GM19035 (cell line): ENCODE measurements around the gene CFDP1.

Experiments
- ATAC-seq: cut with Tn5 transposase; IDR thresholded peaks from one replicate; pipeline ENCODE4 v1.9.1; 2021; ENCODE audit not compliant: unreplicated experiment

The CFDP1 gene

GRCh38 chr16:75432828-75433731 is at the start of gene CFDP1:
CFDP1 (minus strand) TSS chr16:75433503; CDS start chr16:75433352, 151 bp downstream.
- peak; percentile 94 for ATAC-seq

- ATAC-seq = no peak
Observed at GRCh38 chr16:75482434-75483205, 49.3 kb upstream of the CFDP1 start.

GRCh38 chr16:75481475-75481874 is 48.2 kb upstream of the CFDP1 start:
- no peak for ATAC-seq

GRCh38 chr16:75479421-75479990 is 46.2 kb upstream of the CFDP1 start:
- ATAC-seq = no peak

- no peak for ATAC-seq
Observed at GRCh38 chr16:75478480-75479345, 45.4 kb upstream of the CFDP1 start.

- no peak for ATAC-seq
Observed at GRCh38 chr16:75477680-75478473, 44.6 kb upstream of the CFDP1 start.

GRCh38 chr16:75476817-75477216 is 43.5 kb upstream of the CFDP1 start:
- no peak for ATAC-seq

GRCh38 chr16:75475420-75475847 is 42.1 kb upstream of the CFDP1 start:
- no peak for ATAC-seq

GRCh38 chr16:75472908-75473877 is 39.9 kb upstream of the CFDP1 start:
- no peak for ATAC-seq

- peak; percentile 94 for ATAC-seq
Observed at GRCh38 chr16:75471723-75472633, 38.7 kb upstream of the CFDP1 start.

- no peak for ATAC-seq
Observed at GRCh38 chr16:75466760-75467159, 33.5 kb upstream of the CFDP1 start.

GRCh38 chr16:75464122-75464918 is 31.0 kb upstream of the CFDP1 start, which contains the start of gene TMEM170A:
TMEM170A (minus strand) TSS chr16:75464689; CDS start chr16:75464600, 89 bp downstream.
- ATAC-seq = peak; percentile 94

- peak; percentile 15 for ATAC-seq
Observed at GRCh38 chr16:75463389-75464121, 30.3 kb upstream of the CFDP1 start.

GRCh38 chr16:75462806-75463205 is 29.5 kb upstream of the CFDP1 start:
- no peak for ATAC-seq

GRCh38 chr16:75461575-75461974 is 28.3 kb upstream of the CFDP1 start:
- ATAC-seq = no peak

GRCh38 chr16:75460446-75460845 is 27.1 kb upstream of the CFDP1 start:
- ATAC-seq = no peak
